SK-N-SH treated with all-trans-retinoic acid at 6 μM for 48 hours (cell line): ENCODE results near the gene ARHGAP10.

ENCODE experiments used
- ATAC-seq: fragments of 200-7000 bp; cut with Tn5 transposase; 3 replicates; pipeline ENCODE4 v1.9.1; 2020; ENCODE audit warnings: mild to moderate bottlenecking, moderate library complexity
- ARNTL ChIP-seq: fragments of 450-650 bp; formaldehyde crosslinking; IDR thresholded peaks from 2 replicates; pipeline ENCODE4 v1.5.0; 2020; ENCODE audit warnings: low read depth, mild to moderate bottlenecking, moderate library complexity, borderline replicate concordance
- CREB5 ChIP-seq: fragments of 250-450 bp; sonication (Bioruptor Pico); IDR thresholded peaks from 2 replicates; pipeline ENCODE4 v1.5.1; 2020; ENCODE audit warnings: low read depth, mild to moderate bottlenecking, moderate library complexity
- CSRNP3 ChIP-seq: fragments of 250-450 bp; sonication (Bioruptor Pico); IDR thresholded peaks from 2 replicates; pipeline ENCODE4 v1.5.1; 2021; ENCODE audit warnings: mild to moderate bottlenecking, moderate library complexity
- ESRRG ChIP-seq: fragments of 250-450 bp; sonication (Bioruptor Pico); IDR thresholded peaks from 2 replicates; pipeline ENCODE4 v1.6.1; 2021; ENCODE audit warnings: mild to moderate bottlenecking
- GLIS3 ChIP-seq: fragments of 250-450 bp; sonication (Bioruptor Pico); IDR thresholded peaks from 2 replicates; pipeline ENCODE4 v1.5.0; 2020; ENCODE audit warnings: mild to moderate bottlenecking, moderate library complexity
- ISL1 ChIP-seq: fragments of 250-450 bp; sonication (Bioruptor Pico); IDR thresholded peaks from 2 replicates; pipeline ENCODE4 v2.1.2; 2022; ENCODE audit warnings: mild to moderate bottlenecking, moderate library complexity
- PATZ1 ChIP-seq: fragments of 250-450 bp; sonication (Bioruptor Pico); IDR thresholded peaks from 2 replicates; pipeline ENCODE4 v1.8.0; 2020; ENCODE audit warnings: mild to moderate bottlenecking, moderate library complexity, borderline replicate concordance
- POU6F1 ChIP-seq: fragments of 250-450 bp; sonication (Bioruptor Pico); IDR thresholded peaks from 2 replicates; pipeline ENCODE4 v1.8.0; 2021; ENCODE audit warnings: low read depth, mild to moderate bottlenecking, moderate library complexity, borderline replicate concordance
- PPARA ChIP-seq: fragments of 250-450 bp; sonication (Bioruptor Pico); IDR thresholded peaks from 2 replicates; pipeline ENCODE4 v1.5.0; 2020; ENCODE audit warnings: mild to moderate bottlenecking, borderline replicate concordance
- RARB ChIP-seq: fragments of 250-450 bp; sonication (Bioruptor Pico); IDR thresholded peaks from 2 replicates; pipeline ENCODE4 v1.8.0; 2021; ENCODE audit warnings: mild to moderate bottlenecking, moderate library complexity
- SNAI2 ChIP-seq: fragments of 250-450 bp; sonication (Bioruptor Pico); IDR thresholded peaks from 2 replicates; pipeline ENCODE4 v1.5.0; 2020; ENCODE audit warnings: mild to moderate bottlenecking, moderate library complexity
- TCF4 ChIP-seq: fragments of 250-450 bp; sonication (Bioruptor Pico); IDR thresholded peaks from 2 replicates; pipeline ENCODE4 v1.8.0; 2021; ENCODE audit warnings: mild to moderate bottlenecking, moderate library complexity, borderline replicate concordance
- TSHZ2 ChIP-seq: fragments of 250-450 bp; sonication (Bioruptor Pico); IDR thresholded peaks from 2 replicates; pipeline ENCODE4 v1.5.0; 2020; ENCODE audit warnings: mild to moderate bottlenecking, moderate library complexity
- ZFP3 ChIP-seq: fragments of 250-450 bp; sonication (Bioruptor Pico); IDR thresholded peaks from 2 replicates; pipeline ENCODE4 v1.5.0; 2020; ENCODE audit warnings: mild to moderate bottlenecking, moderate library complexity
- ZFP30 ChIP-seq: fragments of 450-650 bp; formaldehyde crosslinking; IDR thresholded peaks from 2 replicates; pipeline ENCODE4 v1.5.0; 2022; ENCODE audit warnings: mild to moderate bottlenecking, moderate library complexity
- ZNF70 ChIP-seq: fragments of 450-650 bp; formaldehyde crosslinking; IDR thresholded peaks from 2 replicates; pipeline ENCODE4 v1.5.0; 2020; ENCODE audit warnings: mild to moderate bottlenecking, moderate library complexity
- ZNF8 ChIP-seq: fragments of 450-650 bp; formaldehyde crosslinking; IDR thresholded peaks from 2 replicates; pipeline ENCODE4 v1.5.0; 2020; ENCODE audit warnings: mild to moderate bottlenecking, moderate library complexity

Gene ARHGAP10

GRCh38 chr4:147957446-147957845 is 225.6 kb downstream of the ARHGAP10 start:
- no peak for ATAC-seq
- TF ChIP-seq SNAI2: no peak
- no peak for TF ChIP-seq PPARA (CRISPR knock-in tag)
- TF ChIP-seq ESRRG (CRISPR knock-in tag): no peak
- no peak for TF ChIP-seq TSHZ2 (CRISPR knock-in tag)
- no peak for TF ChIP-seq GLIS3 (CRISPR knock-in tag)
- TF ChIP-seq ZFP3 (CRISPR knock-in tag): no peak
- no peak for TF ChIP-seq ZFP30 (CRISPR knock-in tag)
- TF ChIP-seq TCF4 (CRISPR knock-in tag): no peak
- no peak for TF ChIP-seq ZNF70
- no peak for TF ChIP-seq PATZ1

GRCh38 chr4:147958057-147958456 is 226.2 kb downstream of the ARHGAP10 start:
- no peak; the same call in 2 of the 3 replicates for ATAC-seq
- TF ChIP-seq SNAI2 (no peak), RARB (CRISPR knock-in tag) (no peak), ARNTL (no peak), ISL1 (CRISPR knock-in tag) (no peak), GLIS3 (CRISPR knock-in tag) (no peak)

GRCh38 chr4:147958489-147959065 is 226.7 kb downstream of the ARHGAP10 start:
- no peak for ATAC-seq
- TF ChIP-seq ZNF8 (CRISPR knock-in tag) (no peak), CSRNP3 (CRISPR knock-in tag) (no peak), GLIS3 (CRISPR knock-in tag) (no peak), PATZ1 (no peak), ARNTL (no peak)
- TF ChIP-seq, all 23 proteins: peak for 0

GRCh38 chr4:147960971-147961370 is 229.1 kb downstream of the ARHGAP10 start:
- peak; percentile 78; the same call in 1 of the 2 replicates for TF ChIP-seq ZFP3 (CRISPR knock-in tag)
- TF ChIP-seq ZFP30 (CRISPR knock-in tag): no peak

GRCh38 chr4:147963839-147964238 is 232.0 kb downstream of the ARHGAP10 start:
- TF ChIP-seq CREB5 (CRISPR knock-in tag) (no peak), PATZ1 (no peak), ZFP30 (CRISPR knock-in tag) (no peak), ISL1 (CRISPR knock-in tag) (no peak), CSRNP3 (CRISPR knock-in tag) (no peak), ZNF70 (no peak), SNAI2 (no peak), POU6F1 (CRISPR knock-in tag) (no peak), PPARA (CRISPR knock-in tag) (no peak)
- TF ChIP-seq, all 23 proteins: peak for 0

More at GRCh38 chr4:147960971-147961370, 229.1 kb downstream of the ARHGAP10 start:
- ATAC-seq: no peak

More at GRCh38 chr4:147963839-147964238, 232.0 kb downstream of the ARHGAP10 start:
- ATAC-seq: no peak
